SK-N-SH treated with all-trans-retinoic acid at 6 μM for 48 hours (cell line): ENCODE measurements around the gene CDH1.

Experiments used
- CSDC2 ChIP-seq: fragments of 250-450 bp; sonication (Bioruptor Pico); IDR thresholded peaks from 2 replicates; pipeline ENCODE4 v1.5.0; 2020; ENCODE audit warnings: mild to moderate bottlenecking, moderate library complexity
- ESRRG ChIP-seq: fragments of 250-450 bp; sonication (Bioruptor Pico); IDR thresholded peaks from 2 replicates; pipeline ENCODE4 v1.6.1; 2021; ENCODE audit warnings: mild to moderate bottlenecking
- GLIS3 ChIP-seq: fragments of 250-450 bp; sonication (Bioruptor Pico); IDR thresholded peaks from 2 replicates; pipeline ENCODE4 v1.5.0; 2020; ENCODE audit warnings: mild to moderate bottlenecking, moderate library complexity
- PATZ1 ChIP-seq: fragments of 250-450 bp; sonication (Bioruptor Pico); IDR thresholded peaks from 2 replicates; pipeline ENCODE4 v1.8.0; 2020; ENCODE audit warnings: mild to moderate bottlenecking, moderate library complexity, borderline replicate concordance
- ZNF70 ChIP-seq: fragments of 450-650 bp; formaldehyde crosslinking; IDR thresholded peaks from 2 replicates; pipeline ENCODE4 v1.5.0; 2020; ENCODE audit warnings: mild to moderate bottlenecking, moderate library complexity

- TF ChIP-seq PATZ1 (CRISPR knock-in tag) (no peak), CSDC2 (CRISPR knock-in tag) (no peak), GLIS3 (CRISPR knock-in tag) (no peak), ZNF70 (no peak), ESRRG (CRISPR knock-in tag) (no peak)
These were observed 531 bp upstream of the CDH1 start for GRCh38 chr16:68736561-68736960.
